Left renal pelvis (tissue), 4 donors: ENCODE data around the gene FFAR4. TPM values are rescaled to one million over a fixed set of nuclear protein-coding genes. Genes with fewer than 3 reads are reported as not detected.
"Not testable (repeated sequence)": the region's sequence is repeated elsewhere in the genome, so short reads cannot be mapped to it uniquely, and the experiment has no call there.

Experiments
- DNase-seq, 4 donors: peaks; one replicate each; pipeline ENCODE4 v3.0.0-alpha.2; 2013; ENCODE audit warnings: low read depth in 4 of 4, low spot score in 3 of 4
- polyA plus RNA-seq, 4 donors: library from polyadenylated mRNA; unstranded; fragments of 120-200 nt; gene quantifications; one replicate each; pipeline ENCODE4 v1.2.1, GENCODE V29; 2013; ENCODE audit not compliant: insufficient read length in 4 of 4

FFAR4 gene
- polyA plus RNA-seq, result under 1 TPM in 1 of 4 donors, not detected in 3; 0.08 TPM

DNA sequence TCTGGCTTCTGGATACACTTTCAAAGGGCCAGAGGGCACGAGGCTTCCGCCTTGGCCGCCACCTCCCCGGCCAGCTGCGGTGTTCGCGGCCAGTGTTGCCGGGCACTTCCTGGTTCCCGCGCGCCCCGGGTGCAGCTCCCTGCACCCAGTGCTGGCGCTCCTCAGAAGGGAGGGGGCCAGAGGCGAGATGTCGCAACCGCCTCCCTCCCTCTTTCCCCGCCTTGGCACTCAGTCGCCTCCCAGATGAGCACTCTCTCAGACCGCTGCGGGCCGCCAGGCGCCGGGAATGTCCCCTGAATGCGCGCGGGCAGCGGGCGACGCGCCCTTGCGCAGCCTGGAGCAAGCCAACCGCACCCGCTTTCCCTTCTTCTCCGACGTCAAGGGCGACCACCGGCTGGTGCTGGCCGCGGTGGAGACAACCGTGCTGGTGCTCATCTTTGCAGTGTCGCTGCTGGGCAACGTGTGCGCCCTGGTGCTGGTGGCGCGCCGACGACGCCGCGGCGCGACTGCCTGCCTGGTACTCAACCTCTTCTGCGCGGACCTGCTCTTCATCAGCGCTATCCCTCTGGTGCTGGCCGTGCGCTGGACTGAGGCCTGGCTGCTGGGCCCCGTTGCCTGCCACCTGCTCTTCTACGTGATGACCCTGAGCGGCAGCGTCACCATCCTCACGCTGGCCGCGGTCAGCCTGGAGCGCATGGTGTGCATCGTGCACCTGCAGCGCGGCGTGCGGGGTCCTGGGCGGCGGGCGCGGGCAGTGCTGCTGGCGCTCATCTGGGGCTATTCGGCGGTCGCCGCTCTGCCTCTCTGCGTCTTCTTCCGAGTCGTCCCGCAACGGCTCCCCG lies at the start of gene FFAR4:
Gene FFAR4, plus strand, starts transcription at position 231 of the 842 bp plus-strand sequence. Its CDS starts 56 bp downstream, at position 287.
- no peak for DNase-seq

DNA sequence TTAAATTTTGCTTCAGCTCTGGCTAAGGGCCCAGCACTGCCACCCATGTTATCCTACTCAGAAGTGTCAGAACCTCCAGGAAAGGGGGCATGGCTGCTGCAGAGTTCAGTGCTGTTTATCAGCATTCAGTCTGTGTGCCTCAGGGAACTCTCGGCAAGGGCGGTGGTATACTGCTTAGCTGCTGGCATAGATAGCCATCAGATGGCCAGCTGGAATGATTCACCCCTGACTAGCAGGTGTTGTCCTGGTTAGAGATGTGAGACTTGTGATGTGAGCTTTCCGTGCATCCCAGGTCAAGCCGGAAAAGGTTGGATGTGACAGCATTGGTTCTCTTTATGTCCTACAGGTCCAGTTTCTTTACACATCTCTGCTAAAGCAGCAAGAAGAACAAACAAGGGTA lies 47.9 kb upstream of the FFAR4 start:
- DNase-seq, result no peak

DNA sequence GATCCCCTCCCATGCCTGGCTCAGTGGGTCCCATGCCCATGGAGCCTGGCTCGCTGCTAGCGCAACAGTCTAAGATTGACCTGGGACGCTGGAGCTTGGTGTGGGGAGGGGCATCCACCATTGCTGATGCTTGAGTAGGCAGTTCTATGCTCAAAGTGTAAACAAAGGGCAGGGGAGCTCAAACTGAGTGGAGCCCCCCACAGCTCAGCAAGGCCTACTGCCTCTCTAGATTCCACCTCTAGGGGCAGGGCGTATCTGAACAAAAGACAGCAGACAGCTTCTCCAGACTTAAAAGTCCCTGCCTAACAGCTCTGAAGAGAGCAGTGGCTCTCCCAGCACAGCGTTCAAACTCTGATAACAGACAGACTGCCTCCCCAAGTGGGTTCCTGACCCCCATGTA lies 31.2 kb upstream of the FFAR4 start:
- DNase-seq, result no peak

DNA sequence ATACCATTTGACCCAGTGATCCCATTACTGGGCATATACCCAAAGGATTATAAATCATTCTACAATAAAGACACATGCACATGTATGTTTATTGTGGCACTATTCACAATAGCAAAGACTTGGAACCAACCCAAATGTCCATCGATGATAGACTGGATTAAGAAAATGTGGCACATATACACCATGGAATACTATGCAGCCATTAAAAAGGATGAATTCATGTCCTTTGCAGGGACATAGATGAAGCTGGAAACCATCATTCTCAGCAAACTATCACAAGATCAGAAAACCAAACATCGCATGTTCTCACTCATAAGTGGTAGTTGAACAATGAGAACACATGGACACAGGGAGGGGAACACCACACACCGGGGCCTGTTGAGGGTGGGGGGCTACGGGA lies 25.6 kb upstream of the FFAR4 start:
- not testable (repeated sequence) for DNase-seq

DNA sequence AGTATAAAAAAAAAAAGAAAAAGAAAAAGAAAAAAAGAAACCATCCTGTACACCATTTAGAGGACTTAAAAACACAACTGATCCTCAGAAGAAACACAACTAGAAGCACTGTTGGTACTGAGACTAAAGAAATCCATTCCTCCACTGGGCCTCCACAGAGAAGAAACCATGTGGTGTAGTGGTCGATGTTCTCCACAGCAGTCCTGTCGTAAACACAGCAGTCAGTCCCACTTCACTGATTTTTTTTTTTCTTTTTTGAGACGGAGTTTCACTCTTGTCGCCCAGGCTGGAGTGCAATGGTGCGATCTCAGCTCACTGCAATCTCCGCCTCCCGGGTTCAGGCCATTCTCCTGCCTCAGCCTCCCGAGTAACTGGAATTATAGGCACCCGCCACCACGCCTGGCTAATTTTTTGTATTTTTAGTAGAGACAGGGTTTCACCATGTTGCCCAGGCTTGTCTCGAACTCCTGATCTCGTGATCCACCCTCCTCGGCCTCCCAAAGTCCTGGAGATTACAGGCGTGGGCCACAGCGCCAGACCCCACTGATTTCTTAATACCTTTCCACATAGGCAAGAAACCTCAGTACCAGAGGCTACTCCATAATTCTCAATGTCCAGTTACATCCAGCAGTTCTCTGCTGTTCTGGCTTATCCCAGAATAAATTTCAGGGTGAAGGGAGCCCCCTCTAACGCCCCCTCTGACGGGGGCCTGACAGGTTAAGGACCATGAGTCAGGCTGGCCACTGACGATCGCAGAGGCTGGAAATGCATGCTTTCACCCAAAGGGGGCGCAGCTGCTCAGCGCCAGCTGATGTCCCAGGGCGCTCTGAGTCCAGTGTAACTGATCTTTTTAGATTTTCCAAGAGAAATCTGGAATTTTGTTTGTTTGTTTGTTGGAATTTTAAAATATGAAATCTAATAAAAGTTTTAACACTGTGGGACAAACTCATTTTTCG lies 24.8 kb upstream of the FFAR4 start:
- DNase-seq, result peak in 1 of 4 donors; percentile 23

DNA sequence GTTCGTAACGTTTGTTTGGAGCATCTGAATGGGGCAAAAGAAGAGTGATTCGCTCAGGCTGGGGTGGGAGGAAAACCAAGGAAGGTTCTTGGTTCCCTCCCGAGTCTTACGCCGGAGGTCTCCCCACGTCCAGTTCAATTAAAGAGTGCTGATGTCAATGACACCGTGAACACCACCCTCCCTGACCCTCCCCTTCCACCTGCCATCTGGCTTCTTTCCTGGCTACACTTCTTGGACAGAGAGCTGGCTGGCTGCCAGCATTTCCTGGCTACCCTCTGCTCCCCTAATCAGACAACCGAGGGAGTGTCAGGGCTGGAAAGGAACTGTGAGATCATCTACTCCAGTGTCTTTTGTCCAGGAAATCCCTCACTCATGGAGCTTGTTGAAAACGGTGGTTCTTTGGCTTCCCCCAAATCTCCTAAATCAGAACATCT lies 24.1 kb upstream of the FFAR4 start:
- peak in 1 of 4 donors; percentile 16 for DNase-seq

DNA sequence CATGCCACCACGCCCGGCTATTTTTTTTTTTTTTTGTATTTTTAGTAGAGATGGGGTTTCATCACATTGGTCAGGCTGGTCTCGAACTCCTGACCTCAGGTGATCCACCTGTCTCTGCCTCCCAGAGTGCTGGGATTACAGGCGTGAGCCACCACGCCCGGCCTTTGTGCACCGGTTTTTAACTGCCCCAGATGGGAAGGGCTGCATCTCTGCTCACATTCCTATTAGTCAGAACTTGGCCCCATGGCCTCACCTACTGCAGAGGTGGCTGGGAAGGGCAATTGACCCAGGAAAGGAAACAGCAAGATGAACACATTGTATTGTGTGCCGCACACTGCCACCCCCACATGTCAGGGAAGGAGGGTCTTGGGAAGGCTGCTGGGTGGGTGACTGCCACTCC lies 19.5 kb upstream of the FFAR4 start:
- DNase-seq, result not testable (repeated sequence)

DNA sequence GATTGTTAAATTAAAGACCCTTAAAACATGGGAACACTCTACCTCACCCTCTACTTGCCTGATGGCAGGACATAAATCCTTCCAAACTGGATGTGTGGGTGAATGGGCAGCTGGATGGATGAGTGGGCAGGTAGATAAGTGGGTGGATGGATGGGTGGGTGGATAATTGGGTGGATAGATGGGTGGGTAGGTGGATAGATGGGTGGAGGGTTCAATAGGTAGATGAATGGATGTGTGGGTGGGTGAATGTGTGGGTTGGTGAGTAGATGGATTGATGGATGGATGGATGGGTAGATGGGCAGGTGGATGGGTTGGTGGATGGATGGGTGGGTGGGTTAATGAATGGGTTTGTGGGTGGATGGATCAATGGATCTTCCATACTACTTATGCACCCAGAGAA lies 18.9 kb upstream of the FFAR4 start:
- DNase-seq, result no peak

DNA sequence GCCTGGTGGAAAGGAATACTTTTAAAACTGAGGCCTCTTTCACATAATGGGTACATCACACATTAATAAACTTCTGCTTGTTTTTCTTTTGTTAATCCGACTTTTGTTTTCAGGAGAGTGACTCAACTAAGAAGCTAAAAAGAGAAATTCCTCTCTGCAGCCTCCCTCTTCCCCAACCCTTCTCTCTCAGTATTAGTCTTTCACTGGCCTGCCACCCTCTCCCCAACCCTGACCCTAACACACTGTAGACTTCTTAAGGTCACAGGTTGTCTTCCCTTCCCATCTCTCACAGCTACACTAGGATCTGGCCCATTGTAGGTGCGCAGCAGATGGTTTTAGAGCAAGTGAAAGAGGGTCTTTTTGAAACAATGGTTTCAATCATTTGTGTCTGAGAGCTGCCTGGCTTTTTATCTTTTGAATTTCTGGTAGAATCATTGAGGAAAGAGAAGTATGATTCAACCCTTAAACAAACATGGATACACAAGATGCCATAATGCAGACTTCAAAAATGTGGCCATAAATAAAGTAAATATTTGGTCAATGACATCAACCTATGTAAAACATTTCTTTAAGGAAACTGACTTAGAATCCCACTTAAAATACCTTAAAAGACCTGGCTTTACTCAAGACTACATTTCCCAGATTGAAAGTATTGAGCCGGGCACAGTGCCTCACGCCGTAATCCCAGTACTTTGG lies 17.9 kb upstream of the FFAR4 start:
- DNase-seq, result no peak

DNA sequence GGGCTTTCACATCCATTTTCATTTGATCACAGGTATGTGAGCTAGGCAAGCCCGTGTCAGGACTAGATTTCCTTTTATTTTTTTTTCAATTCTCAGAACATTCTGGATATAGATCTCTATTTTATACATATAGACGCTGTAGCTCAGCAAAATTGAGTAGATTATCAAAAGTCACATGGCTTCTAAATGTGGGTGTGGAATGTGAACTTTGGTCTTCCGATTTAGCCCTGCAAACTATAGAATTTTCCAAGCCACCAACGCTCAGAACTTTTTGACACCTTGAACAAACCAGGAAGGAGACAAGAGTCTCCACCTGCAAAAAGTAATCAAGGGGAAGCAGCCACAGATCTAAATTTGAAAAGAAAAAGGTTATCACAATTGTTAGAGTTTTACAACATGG lies 15.9 kb upstream of the FFAR4 start:
- no peak for DNase-seq

DNA sequence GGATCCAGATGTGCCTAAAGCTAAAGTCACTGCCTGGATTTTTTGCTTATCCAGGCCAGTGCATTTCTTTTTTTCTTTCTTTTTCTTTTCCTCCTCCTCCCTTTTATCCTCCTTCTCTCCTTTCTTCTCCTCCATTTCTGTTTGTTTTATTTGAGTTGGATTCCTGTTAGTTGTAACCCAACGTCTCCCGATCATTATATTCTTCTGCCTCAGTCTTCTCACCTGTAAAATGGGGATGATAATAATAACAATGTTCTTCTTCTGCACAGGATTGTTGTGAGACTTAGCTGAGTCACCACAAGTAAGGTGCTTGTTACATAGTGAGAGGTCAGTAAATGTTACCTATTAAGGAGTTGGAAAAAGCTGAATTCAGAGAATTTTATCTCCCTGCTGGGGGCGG lies 13.7 kb upstream of the FFAR4 start:
- no peak for DNase-seq

DNA sequence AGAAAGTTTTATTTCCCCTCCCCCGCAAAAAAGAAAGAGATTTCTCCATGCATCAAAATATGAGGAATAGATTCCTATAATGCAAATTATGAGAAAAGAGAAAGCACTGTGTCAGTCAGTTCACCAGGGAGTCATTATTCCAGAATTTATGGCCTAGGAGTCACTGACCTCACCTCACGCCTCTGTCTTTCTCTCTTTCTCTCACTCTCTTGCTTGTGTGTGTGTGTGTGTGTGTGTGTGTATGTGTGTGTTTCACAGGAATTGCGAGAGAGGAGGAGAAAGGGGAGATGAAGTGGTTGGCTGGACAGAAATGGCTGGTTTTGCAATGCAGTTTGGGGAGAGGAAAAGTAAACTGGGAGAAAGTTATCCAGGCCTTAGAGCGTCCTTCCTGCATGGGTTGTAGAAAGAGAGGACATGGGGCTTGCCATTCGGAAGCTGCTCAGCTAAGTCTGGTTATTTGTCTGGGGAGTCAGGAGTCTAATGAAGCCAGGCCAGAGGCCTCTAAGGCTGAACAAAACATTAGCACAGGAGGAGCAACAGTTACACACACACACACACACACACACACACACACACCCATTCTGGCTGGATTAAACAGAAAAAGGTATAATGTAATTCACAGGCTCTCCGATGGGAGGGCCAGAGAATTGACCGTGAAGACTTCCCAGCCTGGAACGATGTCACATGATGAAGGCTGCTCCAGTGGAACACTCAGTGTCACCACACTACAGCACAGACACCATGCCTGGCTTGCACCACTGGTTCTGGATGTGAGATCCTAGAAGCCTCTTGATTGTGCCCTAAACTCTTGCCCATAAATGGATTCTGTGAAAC lies 12.8 kb upstream of the FFAR4 start:
- no peak for DNase-seq

DNA sequence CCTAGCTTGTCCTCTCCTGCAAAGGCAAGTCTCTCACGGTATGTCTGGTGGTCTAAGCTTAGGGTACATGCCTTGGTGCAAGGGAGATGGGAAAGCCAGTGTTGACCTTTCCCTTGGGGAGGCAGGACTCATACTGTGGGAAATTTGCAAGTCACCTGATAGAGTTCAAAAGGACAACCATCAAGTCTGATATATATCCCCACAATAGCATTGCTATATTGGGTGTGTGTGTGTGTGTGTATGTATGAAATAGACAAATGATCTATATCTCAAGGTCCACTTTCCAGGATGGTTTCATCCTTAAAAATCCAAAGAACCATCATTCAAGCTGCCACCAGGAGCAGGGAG lies 12.2 kb upstream of the FFAR4 start:
- no peak for DNase-seq

DNA sequence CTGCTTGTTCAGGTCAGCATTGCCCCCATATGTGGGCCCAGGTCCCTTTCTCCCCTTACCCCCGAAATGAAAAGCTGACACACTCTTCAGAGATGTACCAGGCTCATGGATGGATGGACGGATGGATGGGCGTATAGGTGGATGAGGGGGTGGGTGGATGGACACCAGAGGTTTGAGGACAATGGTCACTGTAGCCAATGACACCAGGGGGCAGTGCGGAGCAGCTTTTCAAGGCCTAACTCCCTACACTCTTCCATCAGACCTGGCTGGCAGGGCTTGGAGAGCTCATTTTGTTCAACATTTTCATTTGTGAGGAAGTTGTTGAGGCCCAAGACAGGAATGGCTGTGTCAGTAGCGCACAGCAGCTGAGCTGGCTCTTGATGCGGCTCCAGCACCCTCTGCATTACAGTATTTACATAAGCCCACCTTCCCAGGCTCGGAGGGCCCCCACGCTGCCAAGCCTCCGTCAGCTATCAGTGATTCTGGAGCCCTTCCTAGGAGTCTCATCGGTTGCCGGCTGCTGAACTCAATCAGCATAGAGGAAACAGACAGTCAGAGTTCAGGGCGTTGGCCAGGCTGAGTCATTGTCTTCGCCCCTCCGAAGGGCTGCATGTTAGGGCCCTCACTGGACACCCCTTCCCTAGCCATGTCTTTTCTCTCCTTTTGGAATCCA lies 11.6 kb upstream of the FFAR4 start:
- peak in 2 of 4 donors; percentile 45 to 63 for DNase-seq

DNA sequence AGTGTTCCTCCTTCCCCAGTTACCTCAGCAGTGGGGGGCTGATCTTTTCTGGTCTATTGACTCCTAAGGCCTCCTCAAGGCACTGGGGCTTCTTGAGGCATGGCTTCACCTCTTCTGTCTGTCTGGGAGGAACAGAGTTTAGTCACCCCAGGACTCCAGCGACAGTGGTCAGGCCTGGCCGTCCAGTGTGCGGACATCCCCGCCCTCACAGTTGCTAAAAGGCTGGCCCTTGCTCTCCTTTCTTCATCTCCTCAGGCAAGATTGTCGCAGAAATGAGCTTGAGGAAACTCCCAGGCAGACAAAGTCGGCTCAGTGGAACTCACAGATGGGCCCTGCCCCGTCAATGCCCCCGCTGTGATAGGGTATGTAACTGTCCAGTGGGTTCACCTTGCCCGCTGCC lies 7.0 kb upstream of the FFAR4 start:
- DNase-seq, result no peak

DNA sequence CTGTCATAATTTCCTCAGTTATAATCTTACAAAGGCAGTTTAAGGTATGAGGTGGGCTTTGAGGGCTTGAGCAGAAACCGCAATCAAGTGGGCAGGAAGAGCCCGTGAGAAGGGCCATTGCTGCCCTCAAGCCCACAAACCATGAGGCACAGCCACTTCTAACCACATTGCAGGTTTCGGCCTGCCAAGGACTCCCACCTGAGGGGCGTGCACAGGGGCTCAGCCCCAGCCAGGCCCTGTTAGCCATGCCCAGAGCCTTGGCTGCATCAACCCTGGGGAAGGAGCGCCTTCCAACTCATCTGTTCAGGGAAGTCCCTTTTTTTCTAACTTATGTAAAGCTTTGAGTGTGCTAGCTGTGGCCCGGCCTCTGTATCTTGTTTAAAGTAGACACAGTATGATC lies 5.9 kb upstream of the FFAR4 start:
- DNase-seq, result no peak

DNA sequence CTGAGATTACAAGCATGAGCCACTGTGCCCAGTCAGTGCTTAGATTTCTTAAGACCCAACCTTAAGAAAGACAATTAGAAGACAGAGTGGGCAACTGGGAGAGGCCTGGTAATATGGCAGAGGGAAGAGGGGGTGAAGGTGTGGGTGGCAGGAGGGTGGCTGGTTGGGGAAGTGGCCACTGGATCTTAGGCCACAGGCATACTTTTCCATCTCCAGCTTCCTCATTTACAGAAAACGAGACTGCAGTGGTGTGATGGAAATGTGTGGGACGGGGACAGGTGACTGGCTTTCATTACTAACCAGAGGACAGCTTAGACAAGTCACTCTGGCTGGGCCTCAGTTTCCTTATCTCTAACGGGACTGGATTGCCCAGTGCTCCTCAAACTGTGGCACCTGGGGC lies 1.0 kb upstream of the FFAR4 start:
- no peak for DNase-seq

DNA sequence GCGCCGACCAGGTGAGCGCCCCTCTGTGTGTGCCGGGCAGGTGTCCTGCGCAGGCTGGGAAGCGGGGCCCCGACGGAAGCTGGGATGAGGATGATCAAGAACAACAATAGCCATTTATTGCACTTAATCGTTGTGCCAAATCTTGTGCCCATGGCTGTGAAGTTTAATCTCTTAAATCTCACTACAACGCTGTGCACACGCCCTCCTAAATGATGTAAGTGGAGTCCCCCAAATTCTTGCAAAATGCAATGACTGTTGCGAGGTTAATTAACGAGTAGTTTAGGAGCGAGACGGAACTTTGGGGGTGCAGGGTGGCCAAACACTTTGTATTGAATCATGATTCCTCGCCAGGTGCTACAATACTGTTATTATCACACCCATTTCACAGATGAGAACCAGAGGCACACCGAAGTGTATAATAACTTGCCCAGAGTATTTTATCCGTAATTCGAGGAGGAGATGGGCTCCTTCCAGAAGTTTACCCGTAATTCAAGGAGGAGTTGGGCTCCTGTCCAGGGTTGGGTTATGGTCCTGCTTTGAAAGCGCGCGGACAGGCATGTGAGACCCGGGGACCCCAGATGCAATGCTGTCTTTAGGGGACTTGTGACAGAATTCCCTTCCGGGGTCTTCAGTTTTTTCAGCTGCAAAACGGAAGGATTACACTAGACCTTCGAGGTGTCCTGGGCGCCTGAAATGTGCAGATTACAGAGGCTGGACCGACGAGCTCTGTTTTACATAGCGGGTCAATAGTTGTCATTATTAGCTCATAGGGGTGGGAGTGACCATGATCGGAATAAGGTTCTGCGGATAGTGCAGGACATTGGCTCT lies 1.0 kb downstream of the FFAR4 start:
- DNase-seq, result no peak

DNA sequence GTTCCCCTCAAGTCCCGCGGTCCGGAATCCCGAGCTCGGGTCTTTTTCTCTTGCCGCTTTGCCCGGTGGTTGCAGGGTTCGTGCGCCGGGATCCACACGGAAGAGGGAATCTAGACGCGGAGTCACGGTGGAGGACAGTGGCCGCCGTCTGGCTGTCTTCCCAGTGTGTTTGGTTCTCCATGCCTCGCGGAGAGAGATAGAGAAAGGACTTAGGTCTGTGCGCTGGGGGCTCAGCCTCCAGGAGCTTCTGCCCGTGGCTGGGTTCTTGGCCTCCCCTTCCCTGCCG lies 1.6 kb downstream of the FFAR4 start:
- DNase-seq, result no peak
